Esophagus (tissue), 2 donors: ENCODE results near the gene GSPT1. TPM values are rescaled to one million over a fixed set of nuclear protein-coding genes. Genes with fewer than 3 reads are reported as not detected.
"Not testable (repeated sequence)": the region's sequence is repeated elsewhere in the genome, so short reads cannot be mapped to it uniquely, and the experiment has no call there.

Source experiments
- H3K27ac ChIP-seq, 2 donors: one replicate each; pipeline ENCODE4 v1.5.1; 2013; ENCODE audit warnings: low read depth in 2 of 2, mild to moderate bottlenecking in 2 of 2, inconsistent platforms in 1 of 2, low read length in 1 of 2, moderate library complexity in 1 of 2
- H3K27me3 ChIP-seq, 2 donors: one replicate each; pipeline ENCODE4 v1.6.1; 2013; ENCODE audit warnings: low read length in 2 of 2, control low read depth in 1 of 2, mild to moderate bottlenecking in 1 of 2; ENCODE audit not compliant: insufficient read depth in 2 of 2, control insufficient read depth in 1 of 2
- H3K36me3 ChIP-seq, 2 donors: one replicate each; pipeline ENCODE4 v1.6.1; 2013; ENCODE audit warnings: low read length in 1 of 2; ENCODE audit not compliant: control insufficient read depth in 2 of 2, insufficient read depth in 2 of 2
- H3K4me1 ChIP-seq, 2 donors: one replicate each; pipeline ENCODE4 v1.6.1; 2013; ENCODE audit warnings: low read length in 1 of 2; ENCODE audit not compliant: control insufficient read depth in 2 of 2, insufficient read depth in 2 of 2
- H3K4me3 ChIP-seq, 2 donors: one replicate each; pipeline ENCODE4 v1.5.1; 2013; ENCODE audit warnings: low read length in 2 of 2, mild to moderate bottlenecking in 2 of 2, low read depth in 1 of 2, moderate library complexity in 1 of 2
- H3K9me3 ChIP-seq, 2 donors: one replicate each; pipeline ENCODE4 v1.6.1; 2013; ENCODE audit warnings: mild to moderate bottlenecking in 2 of 2, low read depth in 1 of 2, low read length in 1 of 2, moderate library complexity in 1 of 2; ENCODE audit not compliant: control insufficient read depth in 2 of 2, insufficient read depth in 1 of 2
- WGBS, 2 donors: extraction: QIAGEN DNeasy Blood & Tissue Kit; methylation state at CpG; one replicate each; pipeline ENCODE4 v1.1.7; 2013; 5-methylcytosine and 5-hydroxymethylcytosine counted together
- polyA plus RNA-seq, 2 donors: library from polyadenylated mRNA; stranded (reverse); fragments of 200-250 nt; gene quantifications; one replicate each; pipeline ENCODE4 v1.2.3, GENCODE V29; 2013
- donor health status: healthy with polysubstance abuse.
- donor health status: Bipolar disorder and iron deficiency.

Gene GSPT1
- polyA plus RNA-seq: 10 to 100 TPM; 20.6 to 58.9 TPM

GRCh38 chr16:11915644-11916523 is at the start of gene GSPT1:
Gene GSPT1 (minus strand): TSS chr16:11915956. CDS start chr16:11915720, 236 bp downstream.
- Histone ChIP-seq H3K27ac (peak within 1 kb of the TSS; percentile 90 to 97), H3K27me3 (no peaks in the 10 kb centered on the region), H3K36me3 (no peaks in the 10 kb centered on the region), H3K9me3 (no peaks in the 10 kb centered on the region), H3K4me1 (peaks cover 0 to under 1% of the 10 kb centered on the region in 2 donors), H3K4me3 (peak within 1 kb of the TSS; percentile 74 to 100)
- WGBS, 2 donors: 1% methylated on average over 68 to 84 of the region's 84 CpGs

- H3K4me1 ChIP-seq: no peaks in the 10 kb centered on the region
- H3K27ac ChIP-seq: no peak within 1 kb of the TSS
- H3K27me3 ChIP-seq: no peaks in the 10 kb centered on the region
- H3K4me3 ChIP-seq: no peak within 1 kb of the TSS
- no peaks in the 10 kb centered on the region for H3K9me3 ChIP-seq
- WGBS, 2 donors: 55 to 62% methylated on average over 9 of the region's 9 CpGs
- no peaks in the 10 kb centered on the region for H3K36me3 ChIP-seq
Measured at GRCh38 chr16:11964761-11965551, 49.2 kb upstream of the GSPT1 start, which contains the start of gene TNFRSF17. Gene TNFRSF17 (plus strand): TSS chr16:11965210. CDS start chr16:11965325, 115 bp downstream.

- no peak overlapping the region for H3K4me3 ChIP-seq
- H3K36me3 ChIP-seq: no peaks in the 10 kb centered on the region
- H3K27me3 ChIP-seq: no peaks in the 10 kb centered on the region
- 71 to 85% methylated on average over 6 of the region's 6 CpGs for WGBS, 2 donors
- no peaks in the 10 kb centered on the region for H3K9me3 ChIP-seq
- no peaks in the 10 kb centered on the region for H3K4me1 ChIP-seq
- no peak overlapping the region for H3K27ac ChIP-seq
Measured at GRCh38 chr16:11963706-11964105, 48.0 kb upstream of the GSPT1 start.

GRCh38 chr16:11962978-11963377 is 47.2 kb upstream of the GSPT1 start:
- H3K27ac ChIP-seq, H3K4me3 ChIP-seq, H3K4me1 ChIP-seq, H3K36me3 ChIP-seq, H3K27me3 ChIP-seq, H3K9me3 ChIP-seq: not testable (repeated sequence)
- WGBS, 2 donors: 93 to 94% methylated on average over 11 of the region's 11 CpGs

GRCh38 chr16:11962457-11962856 is 46.7 kb upstream of the GSPT1 start:
- not testable (repeated sequence) for H3K27me3 ChIP-seq, H3K27ac ChIP-seq, H3K9me3 ChIP-seq, H3K4me1 ChIP-seq, H3K4me3 ChIP-seq, H3K36me3 ChIP-seq
- WGBS, 2 donors: 89 to 91% methylated on average over 5 of the region's 5 CpGs

GRCh38 chr16:11957591-11958395 is 42.0 kb upstream of the GSPT1 start:
- peaks cover 0 to 2% of the 10 kb centered on the region in 2 donors for H3K4me1 ChIP-seq
- H3K9me3 ChIP-seq: no peaks in the 10 kb centered on the region
- no peaks in the 10 kb centered on the region for H3K36me3 ChIP-seq
- H3K27ac ChIP-seq: peak overlapping the region in 1 of 2 donors; percentile 36
- 84 to 86% methylated on average over 10 of the region's 10 CpGs for WGBS, 2 donors
- no peaks in the 10 kb centered on the region for H3K27me3 ChIP-seq
- no peak overlapping the region for H3K4me3 ChIP-seq

- Histone ChIP-seq H3K9me3 (no peaks in the 10 kb centered on the region), H3K36me3 (no peaks in the 10 kb centered on the region), H3K27ac (no peak overlapping the region), H3K4me1 (peaks cover 0 to 2% of the 10 kb centered on the region in 2 donors), H3K27me3 (no peaks in the 10 kb centered on the region), H3K4me3 (no peak overlapping the region)
- WGBS, 2 donors: 94 to 100% methylated on average over 2 of the region's 2 CpGs
Measured at GRCh38 chr16:11956558-11956957, 40.8 kb upstream of the GSPT1 start.

- Histone ChIP-seq H3K4me1 (peaks cover 0 to 2% of the 10 kb centered on the region in 2 donors), H3K27ac (no peak overlapping the region), H3K27me3 (no peaks in the 10 kb centered on the region), H3K9me3 (no peaks in the 10 kb centered on the region), H3K4me3 (no peak overlapping the region), H3K36me3 (no peaks in the 10 kb centered on the region)
- 37 to 55% methylated on average over 8 of the region's 8 CpGs for WGBS, 2 donors
Measured at GRCh38 chr16:11955713-11956123, 40.0 kb upstream of the GSPT1 start.

- 80 to 82% methylated on average over 8 of the region's 8 CpGs for WGBS, 2 donors
- H3K27me3 ChIP-seq, H3K9me3 ChIP-seq, H3K4me1 ChIP-seq, H3K27ac ChIP-seq, H3K4me3 ChIP-seq, H3K36me3 ChIP-seq: not testable (repeated sequence)
Measured at GRCh38 chr16:11953576-11953975, 37.8 kb upstream of the GSPT1 start.
